ENCODE results near the gene TTC28. TPM values are rescaled to one million over a fixed set of nuclear protein-coding genes. Genes with fewer than 3 reads are reported as not detected.

TTC28 gene
- total RNA-seq, 1 donor from 2014 or later, result 70.8 TPM

DNA sequence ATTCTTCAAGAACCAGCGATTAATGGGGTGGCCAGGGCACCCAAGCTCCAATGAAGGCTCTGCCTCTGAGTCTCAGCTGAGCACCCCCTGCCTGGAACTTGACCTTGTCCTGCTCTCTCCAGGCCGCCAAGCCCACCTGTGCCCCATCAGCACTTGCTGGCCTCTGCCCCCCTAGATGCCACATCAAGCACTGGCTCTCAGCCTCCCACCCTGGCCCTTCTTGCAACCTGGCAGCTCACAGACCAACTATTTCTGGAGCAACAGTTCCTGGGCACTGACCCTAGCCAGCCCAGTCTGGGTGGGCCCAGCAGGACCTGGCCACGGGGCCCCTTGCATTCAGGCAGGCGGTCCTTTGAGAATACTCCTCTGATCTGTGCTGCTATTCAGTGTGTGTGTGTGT, 661.8 kb downstream of the TTC28 start:
- peaks cover 22% of the 10 kb centered on the region for H3K27me3 Mint-ChIP-seq (ENCODE audit: unreplicated experiment)
- no peak for DNase-seq (ENCODE audit: low spot score)
- no peaks in the 10 kb centered on the region for H3K36me3 Mint-ChIP-seq (ENCODE audit: low read depth, unreplicated experiment)
- TF ChIP-seq, protein P1, sequence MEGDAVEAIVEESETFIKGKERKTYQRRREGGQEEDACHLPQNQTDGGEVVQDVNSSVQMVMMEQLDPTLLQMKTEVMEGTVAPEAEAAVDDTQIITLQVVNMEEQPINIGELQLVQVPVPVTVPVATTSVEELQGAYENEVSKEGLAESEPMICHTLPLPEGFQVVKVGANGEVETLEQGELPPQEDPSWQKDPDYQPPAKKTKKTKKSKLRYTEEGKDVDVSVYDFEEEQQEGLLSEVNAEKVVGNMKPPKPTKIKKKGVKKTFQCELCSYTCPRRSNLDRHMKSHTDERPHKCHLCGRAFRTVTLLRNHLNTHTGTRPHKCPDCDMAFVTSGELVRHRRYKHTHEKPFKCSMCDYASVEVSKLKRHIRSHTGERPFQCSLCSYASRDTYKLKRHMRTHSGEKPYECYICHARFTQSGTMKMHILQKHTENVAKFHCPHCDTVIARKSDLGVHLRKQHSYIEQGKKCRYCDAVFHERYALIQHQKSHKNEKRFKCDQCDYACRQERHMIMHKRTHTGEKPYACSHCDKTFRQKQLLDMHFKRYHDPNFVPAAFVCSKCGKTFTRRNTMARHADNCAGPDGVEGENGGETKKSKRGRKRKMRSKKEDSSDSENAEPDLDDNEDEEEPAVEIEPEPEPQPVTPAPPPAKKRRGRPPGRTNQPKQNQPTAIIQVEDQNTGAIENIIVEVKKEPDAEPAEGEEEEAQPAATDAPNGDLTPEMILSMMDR (IDR thresholded peaks at IDR 0.05; ENCODE audit: unreplicated experiment), result no peak
- no peaks in the 10 kb centered on the region for H3K9me3 Mint-ChIP-seq (ENCODE audit: unreplicated experiment)
- H3K27ac Mint-ChIP-seq (ENCODE audit: unreplicated experiment), result no peak overlapping the region
- H3K4me1 Mint-ChIP-seq (ENCODE audit: unreplicated experiment), result peaks cover 10% of the 10 kb centered on the region
- no peak overlapping the region for H3K4me3 Mint-ChIP-seq (ENCODE audit: unreplicated experiment)

DNA sequence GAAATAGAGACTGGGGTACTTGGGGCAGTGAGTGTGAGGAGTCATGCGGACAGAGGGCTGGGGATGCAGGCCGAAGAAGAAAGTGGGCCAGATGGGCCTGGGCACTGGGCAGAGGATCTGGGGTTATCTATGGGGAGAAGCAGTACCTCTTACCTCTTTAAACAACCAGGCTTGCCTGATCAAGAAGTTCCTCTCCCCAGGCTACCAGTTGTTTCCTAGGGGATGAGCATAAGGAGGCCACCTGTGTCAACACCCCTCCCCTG, 662.2 kb downstream of the TTC28 start:
- peaks cover 9% of the 10 kb centered on the region for H3K4me1 Mint-ChIP-seq (ENCODE audit: unreplicated experiment)
- H3K27me3 Mint-ChIP-seq (ENCODE audit: unreplicated experiment), result peaks cover 21% of the 10 kb centered on the region
- no peaks in the 10 kb centered on the region for H3K9me3 Mint-ChIP-seq (ENCODE audit: unreplicated experiment)
- TF ChIP-seq, protein P1 (IDR thresholded peaks at IDR 0.05; ENCODE audit: unreplicated experiment), result no peak
- H3K36me3 Mint-ChIP-seq (ENCODE audit: low read depth, unreplicated experiment), result no peaks in the 10 kb centered on the region
- no peak overlapping the region for H3K27ac Mint-ChIP-seq (ENCODE audit: unreplicated experiment)
- peak overlapping the region; percentile 25 for H3K4me3 Mint-ChIP-seq (ENCODE audit: unreplicated experiment)
- DNase-seq (ENCODE audit: low spot score), result no peak

DNA sequence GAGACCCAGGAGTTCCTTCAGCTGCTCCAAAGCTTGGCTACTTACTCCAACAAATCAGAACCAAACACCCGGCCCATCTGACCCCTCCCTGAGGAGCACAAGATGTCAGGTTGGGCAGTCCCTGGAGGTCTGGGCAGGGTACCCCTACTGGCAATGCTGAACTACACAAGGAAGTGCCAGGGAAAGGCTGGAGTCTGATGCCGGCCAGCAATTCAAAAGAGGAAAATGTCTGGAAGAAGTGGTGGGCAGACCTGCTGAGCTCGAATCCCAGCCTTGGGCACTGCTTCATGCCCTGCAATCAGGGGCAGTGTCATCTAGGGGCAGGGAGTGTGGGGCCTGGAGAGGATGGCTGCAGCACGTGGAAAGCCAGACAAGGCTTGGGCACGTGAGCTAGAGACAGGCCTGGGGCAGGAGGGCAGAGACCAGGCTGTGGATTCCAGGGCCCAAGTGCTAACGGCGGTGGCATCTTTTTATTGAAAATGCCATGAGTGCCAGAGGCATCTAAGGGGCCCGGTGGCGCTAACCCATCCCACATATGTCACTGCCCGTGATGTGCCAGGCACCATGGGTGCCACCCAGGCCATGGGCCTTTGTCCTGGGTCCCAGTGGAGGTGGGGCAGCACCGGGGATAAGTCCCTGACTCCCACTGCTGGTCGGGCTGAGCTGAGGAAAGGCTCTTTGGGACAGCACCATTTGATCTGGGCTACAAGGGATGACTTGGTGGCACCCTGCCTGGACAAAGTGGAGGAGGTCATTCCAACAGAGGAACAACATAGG, 662.7 kb downstream of the TTC28 start:
- Mint-ChIP-seq H3K27ac (ENCODE audit: unreplicated experiment) (no peak overlapping the region), H3K4me3 (ENCODE audit: unreplicated experiment) (peak overlapping the region; percentile 25), H3K4me1 (ENCODE audit: unreplicated experiment) (peaks cover 7% of the 10 kb centered on the region), H3K9me3 (ENCODE audit: unreplicated experiment) (no peaks in the 10 kb centered on the region), H3K36me3 (ENCODE audit: low read depth, unreplicated experiment) (peaks cover 2% of the 10 kb centered on the region), H3K27me3 (ENCODE audit: unreplicated experiment) (peaks cover 20% of the 10 kb centered on the region)
- no peak for DNase-seq (ENCODE audit: low spot score)
- TF ChIP-seq, protein P1 (IDR thresholded peaks at IDR 0.05; ENCODE audit: unreplicated experiment), result no peak

DNA sequence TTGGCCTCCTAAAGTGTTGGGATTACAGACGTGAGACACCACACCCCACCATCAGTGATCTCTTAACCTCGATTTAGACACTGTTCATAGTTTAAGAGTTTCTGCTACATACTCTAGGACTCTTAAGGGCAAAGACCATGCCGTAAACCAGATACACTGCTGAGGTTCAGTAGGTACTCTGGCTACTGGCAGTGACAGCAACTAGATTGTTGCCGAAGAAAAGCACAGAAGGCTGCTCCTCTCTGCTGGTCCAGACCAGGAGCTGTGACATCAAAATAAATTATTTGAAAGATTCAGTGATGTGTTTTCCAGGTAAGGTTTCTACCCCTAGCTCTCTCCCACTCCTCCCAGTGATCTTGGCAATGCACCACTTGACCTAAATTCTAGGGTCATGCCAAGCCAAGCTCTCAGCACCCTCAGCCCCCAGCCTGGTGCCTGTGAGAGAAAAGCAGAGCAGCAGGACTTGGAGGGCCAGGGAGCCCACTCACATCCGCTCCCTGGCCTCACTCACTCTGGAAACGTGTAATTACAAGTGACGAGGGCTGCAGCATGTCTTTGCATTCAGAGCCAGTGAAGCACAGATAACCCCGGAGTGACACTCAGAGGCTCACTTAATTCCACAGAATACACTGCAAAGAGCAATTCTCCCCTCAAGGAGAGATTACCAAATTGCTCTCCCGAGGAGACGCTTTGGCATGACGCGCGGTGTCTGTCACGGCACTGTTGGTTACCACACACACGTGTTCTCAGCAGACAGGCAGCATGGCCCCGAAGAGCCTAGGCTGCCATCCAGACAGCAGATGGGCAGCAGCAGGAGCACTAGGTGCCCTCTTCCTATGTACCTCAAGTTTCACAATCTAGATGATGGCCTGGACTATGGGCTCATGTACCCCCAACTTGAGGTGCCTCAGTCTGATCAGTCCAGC, 663.7 kb downstream of the TTC28 start:
- Mint-ChIP-seq H3K27ac (ENCODE audit: unreplicated experiment) (no peak overlapping the region), H3K4me3 (ENCODE audit: unreplicated experiment) (no peak overlapping the region), H3K27me3 (ENCODE audit: unreplicated experiment) (peaks cover 16% of the 10 kb centered on the region), H3K4me1 (ENCODE audit: unreplicated experiment) (peaks cover 7% of the 10 kb centered on the region), H3K9me3 (ENCODE audit: unreplicated experiment) (no peaks in the 10 kb centered on the region), H3K36me3 (ENCODE audit: low read depth, unreplicated experiment) (peaks cover 8% of the 10 kb centered on the region)
- no peak for DNase-seq (ENCODE audit: low spot score)
- TF ChIP-seq, protein P1 (IDR thresholded peaks at IDR 0.05; ENCODE audit: unreplicated experiment), result no peak

DNA sequence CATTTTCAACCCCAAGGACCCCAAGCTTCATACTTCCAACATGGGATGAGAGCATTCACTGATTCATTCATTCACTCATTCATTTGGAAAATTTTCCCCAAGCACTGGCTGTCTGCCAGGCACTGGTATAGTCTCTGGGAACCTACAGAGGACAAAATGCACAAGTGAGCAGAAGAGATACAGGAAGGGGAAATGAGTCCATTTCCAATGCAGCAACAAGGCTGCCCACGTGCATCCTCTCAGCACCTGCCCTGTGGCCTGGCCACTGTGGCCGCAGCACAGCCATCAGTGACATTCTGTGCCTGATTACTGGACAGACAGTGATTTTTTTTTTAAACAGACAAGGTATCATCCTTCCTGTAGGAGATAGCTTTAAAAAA, 664.6 kb downstream of the TTC28 start:
- no peak for DNase-seq (ENCODE audit: low spot score)
- peaks cover 12% of the 10 kb centered on the region for H3K27me3 Mint-ChIP-seq (ENCODE audit: unreplicated experiment)
- TF ChIP-seq, protein P1 (IDR thresholded peaks at IDR 0.05; ENCODE audit: unreplicated experiment), result no peak
- no peak overlapping the region for H3K27ac Mint-ChIP-seq (ENCODE audit: unreplicated experiment)
- H3K4me1 Mint-ChIP-seq (ENCODE audit: unreplicated experiment), result peaks cover 5% of the 10 kb centered on the region
- H3K4me3 Mint-ChIP-seq (ENCODE audit: unreplicated experiment), result no peak overlapping the region
- peaks cover 8% of the 10 kb centered on the region for H3K36me3 Mint-ChIP-seq (ENCODE audit: low read depth, unreplicated experiment)
- no peaks in the 10 kb centered on the region for H3K9me3 Mint-ChIP-seq (ENCODE audit: unreplicated experiment)

All from endothelial cell (in vitro differentiated cells).